HG02571 (cell line): ENCODE measurements around the gene MYO10.

ENCODE experiments used
- ATAC-seq: cut with Tn5 transposase; IDR thresholded peaks from one replicate; pipeline ENCODE4 v1.9.1; 2021; ENCODE audit warnings: mild to moderate bottlenecking, moderate library complexity; ENCODE audit not compliant: unreplicated experiment

Gene MYO10

DNA sequence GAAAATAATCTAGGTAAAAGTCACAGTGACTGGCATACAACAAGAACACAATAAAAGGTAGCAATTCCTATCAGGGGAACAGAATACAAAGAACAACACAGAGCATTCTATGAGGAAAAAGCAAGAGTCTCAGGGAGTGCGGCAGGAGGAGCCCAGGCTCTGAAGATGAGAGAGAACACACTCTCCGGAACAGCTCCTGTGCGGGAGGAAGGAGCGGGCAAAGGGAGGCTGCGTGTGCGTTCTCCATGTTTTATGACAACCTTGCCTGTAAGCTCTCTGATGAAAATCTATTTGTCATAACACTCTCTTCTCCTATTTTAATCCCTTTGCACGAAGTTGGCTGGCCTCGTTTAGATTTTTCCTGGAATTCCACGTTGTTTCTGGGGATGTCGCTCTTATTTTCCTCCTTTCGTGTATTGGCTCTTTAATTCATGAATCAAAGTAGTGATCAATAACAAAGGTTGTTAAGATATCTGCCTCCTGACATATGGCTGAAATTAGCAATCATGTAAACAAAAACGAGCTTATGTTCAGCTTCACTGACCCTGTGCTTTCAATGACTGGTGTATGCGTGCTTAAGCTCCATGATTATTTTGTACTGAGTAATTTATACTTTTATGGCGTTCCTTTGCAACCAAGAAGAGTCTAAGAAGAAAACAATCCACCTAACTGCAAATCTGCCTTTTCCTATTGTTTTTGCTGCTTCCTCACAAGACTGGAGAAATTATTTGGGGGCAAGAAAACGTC is 109.5 kb downstream of the MYO10 start:
- no peak for ATAC-seq

DNA sequence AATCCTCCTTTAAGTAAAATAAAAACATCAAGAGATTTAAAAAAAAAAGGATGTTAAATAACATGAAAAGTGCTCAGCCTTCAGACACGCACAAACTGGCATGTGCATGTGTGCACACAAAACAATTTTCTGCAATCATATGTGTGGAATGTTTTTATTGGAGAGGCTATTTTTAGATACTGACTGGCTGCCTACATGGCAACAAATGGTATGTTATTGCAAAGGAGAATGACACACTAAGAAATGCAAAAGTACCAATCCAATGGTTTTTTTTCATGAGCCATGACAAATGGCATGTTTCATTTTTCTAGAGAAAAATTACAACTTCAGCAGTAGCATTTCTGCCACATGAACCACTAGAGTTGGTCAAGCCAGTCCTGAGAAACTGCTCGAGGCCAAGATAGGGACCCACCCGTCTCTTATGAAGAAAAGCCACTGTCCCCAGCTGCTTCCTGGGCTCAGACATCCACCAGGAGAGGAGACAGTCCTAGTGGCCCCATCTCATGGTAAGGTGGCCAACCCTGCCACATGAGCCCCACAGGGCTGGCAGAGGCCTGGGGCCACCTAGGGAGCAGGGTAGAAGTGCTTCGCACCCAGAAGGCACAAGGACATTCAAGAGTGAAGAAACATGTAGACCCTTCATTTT is 116.4 kb downstream of the MYO10 start:
- no peak for ATAC-seq

DNA sequence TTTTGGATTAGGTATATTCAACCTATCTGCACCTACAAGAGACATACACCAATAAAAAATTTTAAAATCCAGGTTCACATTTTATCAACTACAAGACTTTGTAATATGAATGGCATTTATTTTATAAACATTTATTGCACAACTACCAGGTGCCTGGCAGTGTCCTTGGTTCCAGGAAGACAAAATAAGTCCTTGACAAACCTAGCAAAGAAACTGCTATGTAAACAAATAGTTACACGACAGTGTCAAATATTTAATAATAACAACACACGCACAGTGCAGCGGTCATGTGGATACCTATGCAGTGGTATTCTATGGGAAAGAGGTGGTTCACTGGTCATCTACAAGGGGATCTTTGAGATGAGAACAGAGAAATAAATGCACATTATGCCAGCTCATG is 120.7 kb downstream of the MYO10 start:
- ATAC-seq = no peak

DNA sequence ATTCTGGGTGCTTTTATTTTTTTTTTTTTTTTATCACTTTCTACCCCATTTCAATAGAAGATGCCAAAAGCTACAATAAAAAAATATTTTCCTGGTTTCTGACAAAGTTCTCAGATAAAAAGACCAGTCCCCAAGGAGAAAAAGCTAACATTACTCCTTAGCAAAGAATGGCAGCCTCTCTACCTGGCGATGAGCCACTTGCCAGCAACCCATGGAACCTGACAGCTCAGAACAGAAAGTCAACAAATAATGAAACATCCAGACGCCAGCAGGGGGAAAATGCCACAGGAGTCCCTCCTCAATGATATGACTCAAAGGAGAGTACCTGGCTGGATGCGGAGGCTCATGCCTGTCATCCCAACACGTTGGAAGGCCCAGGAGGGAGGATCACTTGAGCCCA is 123.2 kb downstream of the MYO10 start:
- ATAC-seq = no peak

DNA sequence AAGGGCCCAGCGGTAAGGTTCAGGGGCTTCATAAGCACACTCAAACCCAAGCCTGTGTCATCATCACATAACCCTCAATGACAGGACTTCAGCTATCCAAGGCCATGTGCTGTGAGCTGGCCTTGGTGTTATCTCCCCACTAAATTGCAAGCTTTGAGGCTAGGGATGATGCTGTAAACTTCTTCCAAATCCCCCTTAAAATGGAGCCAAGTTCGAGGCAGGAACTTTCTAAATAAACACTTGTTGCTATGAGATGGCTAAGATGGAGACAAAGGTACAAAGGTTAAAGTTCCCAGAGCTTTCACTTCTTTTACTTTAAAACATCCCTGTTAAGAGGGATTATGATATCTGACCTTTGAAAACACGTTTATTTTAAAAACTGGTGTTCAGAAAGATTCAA is 123.6 kb downstream of the MYO10 start:
- ATAC-seq = no peak

DNA sequence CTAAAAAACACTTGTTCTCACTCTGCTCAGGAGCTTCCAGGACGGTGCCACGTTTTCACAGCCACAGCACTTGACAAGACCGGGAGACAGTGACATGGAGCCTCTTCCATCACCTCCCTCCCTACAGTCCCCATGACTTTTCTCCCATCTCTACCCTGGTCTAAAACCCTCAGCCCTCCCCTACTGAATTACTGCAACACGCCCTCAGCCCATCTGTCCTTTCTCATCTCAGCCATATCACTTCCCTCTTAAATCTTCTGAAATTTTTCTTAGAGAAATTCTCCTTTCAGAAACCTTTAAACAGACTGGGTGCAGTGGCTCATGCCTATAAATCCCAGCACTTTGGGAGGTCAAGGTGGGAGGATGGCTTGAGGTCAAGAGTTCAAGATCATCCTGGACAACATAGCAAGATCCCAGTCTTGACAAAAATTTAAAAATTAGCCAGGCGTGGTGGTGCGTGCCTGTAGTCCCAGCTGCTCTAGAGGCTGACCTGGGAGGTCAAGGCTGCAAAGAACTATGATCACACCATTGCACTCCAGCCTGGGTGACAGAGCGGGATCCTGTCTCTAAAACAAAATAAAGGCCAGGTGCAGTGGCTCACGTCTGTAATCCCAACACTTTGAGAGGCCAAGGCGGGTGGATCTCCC is 125.8 kb downstream of the MYO10 start:
- no peak for ATAC-seq

DNA sequence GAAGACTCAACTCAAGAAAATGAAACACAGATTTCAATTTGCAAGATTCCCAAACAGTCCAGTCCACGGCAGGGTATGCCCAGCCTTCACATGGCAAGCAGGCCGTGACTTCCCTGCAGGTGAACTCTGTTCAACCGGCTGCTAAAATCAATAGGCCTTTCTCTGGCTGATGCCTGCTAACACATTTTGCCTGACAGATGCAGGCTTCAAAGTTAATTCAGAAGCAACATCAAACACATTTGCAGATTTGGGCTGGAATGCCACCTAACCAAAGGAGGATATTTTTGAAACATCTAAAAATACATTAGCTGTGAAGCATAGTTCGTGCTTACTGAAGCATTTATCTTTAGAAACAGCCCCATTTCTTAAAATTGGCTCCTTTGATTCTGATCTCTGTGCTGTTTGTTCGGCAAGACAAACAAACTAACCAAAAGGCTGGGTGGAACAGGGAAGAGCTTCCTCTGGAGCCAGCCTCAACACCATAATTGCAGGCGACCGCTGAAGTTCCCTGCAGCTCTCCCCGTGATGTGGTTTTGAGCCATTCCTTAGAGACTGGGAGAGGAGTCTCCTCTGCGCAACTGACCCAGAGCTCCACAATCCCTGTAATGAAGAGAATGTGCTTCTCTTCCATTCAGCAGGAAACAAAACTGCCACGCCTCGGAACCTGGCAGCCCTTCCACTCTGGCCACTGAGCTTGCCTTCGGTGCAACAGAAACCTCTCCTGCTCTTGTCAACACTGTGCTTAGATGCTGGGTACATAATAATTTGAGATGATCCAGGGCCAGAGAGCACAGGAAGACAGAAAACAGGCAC is 126.5 kb downstream of the MYO10 start:
- ATAC-seq = no peak

DNA sequence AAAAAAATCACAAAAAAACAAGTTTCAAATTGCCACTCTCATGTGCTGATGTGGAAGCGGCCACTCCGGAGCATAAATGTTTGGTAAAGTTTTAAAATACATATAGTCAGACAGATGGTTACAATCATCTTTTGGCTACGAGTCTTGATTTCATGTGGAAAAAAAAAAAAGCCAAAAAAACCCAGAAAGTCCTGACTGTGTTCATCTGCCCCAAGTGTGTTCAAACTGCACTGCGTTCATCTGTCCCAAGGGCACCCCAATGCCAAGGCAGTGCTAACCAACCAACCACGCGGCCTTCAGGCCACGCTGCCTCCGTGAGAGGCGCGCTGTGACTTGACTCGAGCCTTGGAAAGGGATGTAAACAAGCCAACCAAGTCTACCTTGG is 127.1 kb downstream of the MYO10 start:
- no peak for ATAC-seq

DNA sequence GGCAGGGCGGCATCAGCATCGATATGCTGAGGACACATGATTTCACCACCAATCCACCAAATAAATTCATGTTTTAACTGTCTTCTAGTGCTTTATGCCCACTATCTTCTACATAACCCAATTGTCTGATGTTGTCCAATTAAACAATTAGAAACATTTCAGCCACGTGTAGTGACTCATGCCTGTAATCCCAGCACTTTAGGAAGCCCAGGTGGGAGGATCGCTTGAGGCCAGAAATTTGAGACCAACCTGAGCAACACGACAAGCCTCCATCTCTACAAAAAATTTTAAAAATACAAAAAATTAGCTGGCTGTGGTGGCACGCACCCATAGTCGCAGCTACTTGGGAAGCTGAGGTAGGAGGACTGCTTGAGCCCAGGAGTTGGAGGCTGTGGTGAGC is 128.1 kb downstream of the MYO10 start:
- ATAC-seq = no peak

DNA sequence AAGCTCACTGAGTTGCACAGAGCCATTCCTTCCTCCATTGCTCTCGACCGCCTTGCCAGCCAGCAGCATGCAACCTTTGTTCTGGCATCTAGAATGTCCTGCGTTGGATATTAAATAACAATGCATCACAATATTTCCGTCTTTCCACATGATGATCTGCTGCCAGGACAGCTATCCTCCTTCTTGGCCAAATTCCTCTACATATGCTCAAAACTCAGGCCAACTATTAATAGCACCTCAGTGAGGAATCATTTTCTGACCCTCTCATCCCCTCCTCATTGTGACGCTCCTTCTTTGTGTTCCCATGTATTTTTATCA is 128.6 kb downstream of the MYO10 start:
- no peak for ATAC-seq

DNA sequence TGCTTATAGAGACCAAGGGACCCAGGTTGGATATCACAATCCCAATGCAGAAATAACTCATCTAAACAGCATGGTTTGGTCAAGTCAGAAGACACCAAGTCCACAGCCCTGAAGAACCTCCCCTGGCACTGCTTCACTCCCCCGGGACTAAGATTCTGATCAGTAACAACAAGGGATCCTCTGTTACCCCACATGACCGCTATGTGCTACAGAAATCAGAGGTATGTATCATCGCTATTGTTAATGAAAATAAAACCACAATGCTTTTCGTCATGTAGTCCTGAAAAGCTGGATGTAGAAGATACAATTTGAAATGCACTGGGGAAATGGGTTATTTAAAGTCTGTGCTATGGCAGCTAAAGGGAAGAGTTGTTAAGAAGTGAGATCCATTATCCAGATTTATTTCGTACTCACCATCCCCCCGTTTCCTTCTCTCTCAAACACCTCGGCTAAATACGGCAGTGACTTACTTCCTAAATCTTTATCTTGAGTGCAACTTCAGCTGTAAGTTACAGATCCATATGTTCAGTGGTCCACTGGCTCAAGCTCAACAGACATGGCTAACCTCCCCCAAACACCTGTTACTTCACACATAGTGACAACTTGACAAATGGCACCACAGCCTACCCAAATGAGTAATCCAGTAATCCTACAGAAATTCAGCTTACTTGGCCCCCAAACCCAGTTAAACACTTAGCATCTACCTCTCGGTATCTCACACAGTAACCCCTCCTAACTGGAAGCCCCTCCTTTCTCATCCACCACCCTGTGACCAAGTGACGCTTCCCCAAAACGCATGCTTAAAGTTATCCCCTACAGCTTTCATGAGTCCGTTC is 129.2 kb downstream of the MYO10 start:
- ATAC-seq = no peak

DNA sequence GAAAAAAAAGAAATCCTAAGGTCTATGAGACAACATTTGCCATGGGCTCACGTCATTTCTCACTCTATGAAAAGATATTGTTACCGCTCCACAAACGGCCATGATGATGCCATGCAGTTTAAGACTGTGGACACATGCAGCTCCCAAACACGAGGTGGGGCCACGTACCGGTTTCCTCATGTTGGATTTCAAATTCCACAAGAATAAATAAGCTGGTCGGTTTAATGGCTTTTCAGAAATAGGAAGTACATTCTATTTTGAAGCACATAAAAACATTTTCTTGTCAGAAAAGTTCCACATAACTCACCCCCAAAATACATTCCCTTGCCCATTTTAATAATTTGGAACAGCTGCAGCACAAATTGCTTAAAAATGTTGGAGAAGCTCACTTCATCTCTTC is 130.6 kb downstream of the MYO10 start:
- no peak for ATAC-seq

DNA sequence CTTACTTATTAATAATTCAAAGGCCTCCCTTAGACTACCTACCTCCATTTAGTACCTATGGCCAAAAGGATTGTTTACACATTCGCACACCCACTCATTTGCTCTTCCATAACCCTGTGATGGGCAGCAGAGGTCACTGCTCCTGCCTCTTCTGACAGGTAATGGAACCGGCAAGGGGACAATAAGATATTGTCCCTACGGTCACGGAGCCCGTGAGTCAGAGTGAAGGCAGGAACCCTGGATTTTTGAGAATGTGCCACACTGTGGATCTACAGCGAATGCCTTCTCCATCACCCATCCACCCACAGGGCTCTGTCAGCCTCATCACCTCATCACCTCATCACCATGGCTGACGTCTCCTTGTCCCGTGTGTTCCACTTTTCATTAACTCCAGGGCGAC is 132.3 kb downstream of the MYO10 start:
- no peak for ATAC-seq

DNA sequence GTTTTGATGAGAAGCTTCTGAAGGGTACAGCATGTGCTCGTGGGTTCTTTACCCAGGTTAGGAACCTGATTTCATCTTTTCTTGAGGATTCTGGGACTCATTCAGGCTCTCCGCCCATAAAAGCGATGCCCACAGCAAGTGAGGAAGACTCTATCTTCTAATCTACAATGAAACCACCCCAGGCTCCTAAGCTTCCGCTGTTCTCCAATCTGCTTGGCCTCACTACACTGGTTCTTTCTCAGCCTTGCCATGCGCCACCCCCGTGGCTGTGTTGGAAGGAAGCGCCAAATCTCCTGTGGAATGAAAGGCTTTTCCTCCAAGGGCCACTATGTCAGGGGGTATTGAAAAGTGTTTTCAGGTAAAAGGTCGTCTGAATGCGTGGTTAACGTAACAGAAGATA is 135.6 kb downstream of the MYO10 start:
- ATAC-seq = no peak

DNA sequence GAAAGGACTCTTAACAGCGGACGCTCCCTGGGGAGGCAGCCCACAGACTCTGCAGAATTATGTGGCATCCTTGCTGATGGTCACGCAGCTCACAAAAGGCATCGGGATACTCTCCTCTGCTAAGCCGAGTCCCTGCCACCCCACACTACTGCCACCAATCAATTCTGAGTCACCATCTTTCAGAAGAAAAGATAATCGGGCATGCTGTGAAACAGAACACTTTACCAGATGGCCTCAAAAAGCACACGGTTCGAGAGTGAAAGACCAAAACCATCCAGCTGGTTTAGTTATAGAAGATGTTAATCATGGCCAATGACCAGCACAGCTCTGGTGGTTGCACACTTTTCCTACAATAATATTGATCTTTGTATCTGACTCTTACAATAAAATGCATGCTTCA is 136.3 kb downstream of the MYO10 start:
- no peak for ATAC-seq

DNA sequence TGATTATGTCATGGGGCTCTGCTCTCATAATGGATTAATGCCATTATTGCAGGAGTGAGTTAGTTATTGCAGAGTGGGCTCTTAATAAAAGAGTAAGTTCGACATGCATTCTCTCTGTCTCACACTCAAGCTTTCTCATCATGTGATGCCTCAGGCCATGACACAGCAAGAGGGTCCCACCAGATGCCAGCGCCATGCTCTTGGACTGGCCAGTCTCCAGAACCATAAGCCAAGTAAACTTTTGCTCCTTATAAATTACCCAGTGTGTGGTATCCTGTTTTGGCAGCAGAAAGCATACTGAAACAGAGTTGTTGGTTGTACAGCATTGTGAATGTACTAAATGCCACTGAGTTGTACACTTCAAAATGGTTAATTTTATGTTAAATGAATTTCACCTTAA is 138.1 kb downstream of the MYO10 start:
- ATAC-seq = no peak

DNA sequence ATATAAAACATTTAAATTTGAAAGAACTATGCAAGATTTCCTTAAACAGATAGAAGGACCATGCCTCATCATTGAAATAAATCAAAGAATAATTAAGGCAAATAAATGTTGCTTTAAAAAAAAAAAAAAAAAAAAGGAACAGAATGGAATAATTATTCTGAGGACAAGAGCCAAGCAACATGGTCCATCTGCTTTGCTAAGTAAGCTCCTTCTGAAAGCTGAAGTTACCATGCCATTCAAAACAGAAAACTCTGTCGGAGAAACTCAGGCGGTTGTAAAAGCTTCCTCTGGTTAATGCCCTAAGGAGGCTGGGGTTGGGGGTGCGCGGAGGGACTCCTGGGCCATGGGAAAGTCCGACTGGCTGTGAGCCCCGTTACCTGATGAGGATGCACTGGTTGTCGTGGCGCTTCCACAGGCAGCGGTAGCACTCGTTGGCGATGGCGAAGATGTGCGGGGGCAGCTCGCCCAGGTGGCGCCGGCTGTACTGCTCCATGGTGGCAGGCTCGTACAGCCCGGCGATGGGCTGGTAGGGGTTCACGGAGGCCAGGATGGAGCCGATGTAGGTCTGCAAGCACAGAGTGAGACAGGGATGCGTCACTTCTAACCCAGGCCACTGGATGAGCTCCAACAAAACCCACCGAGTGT is 141.7 kb downstream of the MYO10 start:
- ATAC-seq = no peak

DNA sequence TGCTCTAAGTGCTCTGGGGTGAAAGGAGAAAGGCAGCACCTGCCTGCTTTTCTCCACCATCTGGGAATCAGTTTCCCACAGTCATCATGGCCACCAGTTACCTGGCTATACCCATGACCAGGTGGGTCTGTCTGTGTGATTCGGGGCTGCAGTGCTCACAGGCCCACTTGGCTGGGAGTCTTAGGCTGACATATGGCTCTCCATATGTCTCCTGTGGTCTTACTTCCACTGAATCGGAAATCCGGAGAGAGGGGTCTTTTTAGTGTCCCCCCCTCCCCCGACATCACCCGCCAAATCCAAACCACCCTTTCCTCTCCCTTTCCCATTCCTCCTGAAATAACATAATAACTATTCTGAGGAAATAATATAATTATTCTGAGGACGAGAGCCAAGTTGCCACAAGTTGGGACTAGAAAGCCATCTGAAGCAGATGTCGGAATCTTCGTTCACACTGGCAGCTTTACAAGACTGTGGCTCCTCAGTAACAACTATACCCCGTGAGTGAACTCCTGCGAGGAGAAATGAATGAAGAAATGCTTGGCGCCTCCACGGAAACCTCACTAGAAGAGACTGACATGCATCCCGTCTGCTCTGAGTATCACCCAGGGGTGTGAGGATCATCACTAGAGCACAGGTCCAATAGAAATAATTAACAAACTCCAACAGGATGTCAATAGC is 143.4 kb downstream of the MYO10 start:
- no peak for ATAC-seq

DNA sequence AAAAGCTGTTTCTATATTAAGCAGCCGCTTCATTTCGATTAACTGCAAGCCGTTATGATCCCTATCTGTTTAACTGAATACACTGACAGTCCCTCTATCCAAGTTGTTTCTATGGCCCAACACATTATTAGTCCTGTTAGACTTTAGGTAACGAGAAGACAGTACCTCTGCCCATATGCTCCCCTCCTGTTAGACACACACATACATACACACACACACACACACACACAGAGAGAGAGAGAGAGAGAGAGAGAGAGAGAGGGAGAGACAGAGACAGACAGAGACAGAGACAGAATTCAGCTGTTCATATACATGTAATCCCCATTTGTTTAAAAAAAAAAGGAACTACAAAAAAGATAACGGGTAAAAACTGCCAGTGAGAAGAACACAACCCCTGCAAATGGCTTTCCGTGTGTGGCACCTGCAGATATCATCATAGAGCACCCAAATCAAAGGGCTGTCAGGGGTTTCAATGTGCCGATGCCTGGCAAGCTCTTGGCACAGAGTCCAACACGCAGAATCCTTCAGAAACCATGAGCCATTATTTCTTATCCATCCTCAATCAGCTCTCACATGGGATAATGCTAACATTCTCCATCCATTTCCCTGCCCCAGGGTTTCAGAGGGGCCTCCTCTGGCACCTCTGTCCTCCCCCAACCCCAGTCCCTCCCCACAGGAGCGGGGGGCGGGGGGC is 144.0 kb downstream of the MYO10 start:
- no peak for ATAC-seq
